SIG-M5 (cell line): ENCODE data around the gene STK24.

Experiments
- DNase-seq: peaks from one replicate; lab custom pipeline; 2025; lab: John Stamatoyannopoulos, UW

Gene STK24

GRCh38 chr13:98473788-98474144, 103.1 kb downstream of the STK24 start:
- no peak for DNase-seq

- no peak for DNase-seq
Observed at GRCh38 chr13:98473135-98473787, 103.6 kb downstream of the STK24 start.

GRCh38 chr13:98471934-98472333, 105.0 kb downstream of the STK24 start:
- DNase-seq = no peak

GRCh38 chr13:98470920-98471319, 106.0 kb downstream of the STK24 start:
- no peak for DNase-seq

- no peak for DNase-seq
Observed at GRCh38 chr13:98468929-98469328, 108.0 kb downstream of the STK24 start.

- no peak for DNase-seq
Observed at GRCh38 chr13:98468361-98468760, 108.5 kb downstream of the STK24 start.

GRCh38 chr13:98467263-98467985, 109.5 kb downstream of the STK24 start:
- no peak for DNase-seq

GRCh38 chr13:98466634-98467236, 110.2 kb downstream of the STK24 start:
- DNase-seq = no peak

- DNase-seq = no peak
Observed at GRCh38 chr13:98462946-98463345, 114.0 kb downstream of the STK24 start.

GRCh38 chr13:98462241-98462882, 114.5 kb downstream of the STK24 start:
- no peak for DNase-seq

GRCh38 chr13:98461486-98462240, 115.2 kb downstream of the STK24 start:
- DNase-seq = no peak

GRCh38 chr13:98460516-98460915, 116.4 kb downstream of the STK24 start:
- no peak for DNase-seq

GRCh38 chr13:98459721-98460370, 117.1 kb downstream of the STK24 start:
- DNase-seq = no peak

GRCh38 chr13:98459171-98459681, 117.7 kb downstream of the STK24 start:
- no peak for DNase-seq

- no peak for DNase-seq
Observed at GRCh38 chr13:98458431-98458830, 118.5 kb downstream of the STK24 start.

GRCh38 chr13:98457053-98457452, 119.9 kb downstream of the STK24 start:
- no peak for DNase-seq

GRCh38 chr13:98456413-98456845, 120.5 kb downstream of the STK24 start:
- no peak for DNase-seq

- no peak for DNase-seq
Observed at GRCh38 chr13:98454389-98454881, 122.5 kb downstream of the STK24 start.

- DNase-seq = no peak
Observed at GRCh38 chr13:98452851-98453843, 123.8 kb downstream of the STK24 start.
